T-helper 1 cell treated with Interleukin-12 subunit alpha and Interleukin-12 subunit beta and Interleukin-4 antibody, amounts not matched to agents 30 μg/mL and 1 μg/mL, for 36 hours (primary cell): ENCODE data around the gene NBEA.

Experiments
- H3K27ac Mint-ChIP-seq: one replicate; pipeline ENCODE4 v1.8.0; 2021; ENCODE audit warnings: mild to moderate bottlenecking, mixed read lengths
- H3K27me3 Mint-ChIP-seq: one replicate; pipeline ENCODE4 v1.8.0; 2021; ENCODE audit warnings: low read depth, mixed read lengths
- H3K36me3 Mint-ChIP-seq: one replicate; pipeline ENCODE4 v1.8.0; 2021; ENCODE audit warnings: low read depth, mixed read lengths
- H3K4me1 Mint-ChIP-seq: one replicate; pipeline ENCODE4 v1.8.0; 2021; ENCODE audit warnings: low read depth, mixed read lengths
- H3K4me3 Mint-ChIP-seq: one replicate; pipeline ENCODE4 v1.8.0; 2021; ENCODE audit warnings: mild to moderate bottlenecking, moderate library complexity, mixed read lengths
- H3K9me3 Mint-ChIP-seq: one replicate; pipeline ENCODE4 v1.8.0; 2021; ENCODE audit warnings: mixed read lengths

The NBEA gene

GRCh38 chr13:35455022-35455421, 513.0 kb downstream of the NBEA start:
- H3K4me1 Mint-ChIP-seq = no peaks in the 10 kb centered on the region
- H3K36me3 Mint-ChIP-seq = no peaks in the 10 kb centered on the region
- H3K9me3 Mint-ChIP-seq = no peaks in the 10 kb centered on the region
- H3K27ac Mint-ChIP-seq = no peak overlapping the region
- H3K27me3 Mint-ChIP-seq = no peaks in the 10 kb centered on the region
- no peak overlapping the region for H3K4me3 Mint-ChIP-seq

DNA sequence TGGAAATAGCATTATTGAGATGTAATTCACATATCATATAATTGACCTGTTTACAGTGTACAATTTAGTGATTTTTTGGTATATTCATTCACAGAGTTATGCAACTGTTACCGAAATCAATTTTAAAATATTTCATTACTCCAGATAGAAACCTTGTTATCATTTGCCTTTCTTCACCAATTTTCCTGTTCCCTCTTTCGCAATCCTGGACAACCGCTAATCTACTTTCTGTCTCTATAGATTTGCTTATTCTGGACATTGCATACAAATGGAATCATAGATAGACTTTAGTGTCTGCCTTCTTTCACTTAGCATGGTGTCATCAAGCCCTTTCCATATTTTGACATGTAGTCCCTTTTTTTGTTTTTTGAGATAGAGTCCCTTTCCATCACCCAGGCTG, 515.2 kb downstream of the NBEA start:
- Mint-ChIP-seq H3K9me3 (no peaks in the 10 kb centered on the region), H3K4me1 (no peaks in the 10 kb centered on the region), H3K27me3 (no peaks in the 10 kb centered on the region), H3K4me3 (no peak overlapping the region), H3K36me3 (no peaks in the 10 kb centered on the region), H3K27ac (no peak overlapping the region)

DNA sequence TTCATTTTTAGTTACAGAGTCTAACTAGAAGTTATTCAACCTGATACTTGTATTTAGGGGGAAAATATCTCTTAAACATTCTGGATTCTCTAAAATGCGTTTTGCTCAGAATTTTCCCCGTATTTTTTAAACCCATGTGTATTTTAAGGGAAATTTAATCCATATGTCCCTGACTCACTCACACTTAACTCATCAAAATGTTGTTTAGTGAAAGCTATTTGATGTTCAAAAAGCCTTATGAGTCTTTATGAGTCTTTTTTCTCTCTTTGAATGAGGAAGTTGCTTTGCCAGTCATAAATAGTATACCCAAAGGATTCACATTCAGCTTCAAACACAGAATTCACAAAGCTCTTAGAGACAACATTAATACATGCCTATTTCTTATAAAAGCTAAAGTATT, 518.0 kb downstream of the NBEA start:
- Mint-ChIP-seq H3K9me3 (no peaks in the 10 kb centered on the region), H3K36me3 (no peaks in the 10 kb centered on the region)

GRCh38 chr13:35465371-35465770, 523.3 kb downstream of the NBEA start:
- Mint-ChIP-seq H3K27ac (no peak overlapping the region), H3K27me3 (peaks cover 21% of the 10 kb centered on the region), H3K36me3 (peaks cover under 1% of the 10 kb centered on the region), H3K4me3 (no peak overlapping the region), H3K4me1 (peaks cover under 1% of the 10 kb centered on the region), H3K9me3 (peaks cover 2% of the 10 kb centered on the region)

More for the DNA sequence above, 518.0 kb downstream of the NBEA start:
- Mint-ChIP-seq H3K27me3 (no peaks in the 10 kb centered on the region), H3K4me3 (no peak overlapping the region), H3K4me1 (no peaks in the 10 kb centered on the region), H3K27ac (no peak overlapping the region)

DNA sequence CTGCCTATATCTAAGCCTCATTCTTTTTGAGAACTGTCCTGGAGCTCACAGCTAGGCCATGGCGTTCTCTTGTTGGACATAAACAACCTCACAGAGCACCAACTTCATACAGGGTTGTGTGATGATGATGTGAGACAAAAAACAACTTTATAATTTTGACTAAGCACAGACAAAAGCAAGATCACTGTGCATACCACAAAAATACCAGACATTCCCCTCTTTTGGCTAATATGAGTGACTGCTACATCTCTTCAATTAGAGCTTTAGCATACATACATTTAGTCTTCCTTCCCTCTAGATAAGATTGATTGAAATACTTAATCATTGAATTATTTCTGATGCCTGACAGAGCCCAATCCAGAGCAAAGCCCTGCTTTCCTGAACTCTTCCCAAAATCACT, 526.1 kb downstream of the NBEA start:
- peaks cover 5% of the 10 kb centered on the region for H3K4me1 Mint-ChIP-seq
- H3K9me3 Mint-ChIP-seq = peaks cover 7% of the 10 kb centered on the region
- H3K27ac Mint-ChIP-seq = no peak overlapping the region
- H3K36me3 Mint-ChIP-seq = peaks cover 2% of the 10 kb centered on the region
- no peak overlapping the region for H3K4me3 Mint-ChIP-seq
- peaks cover 47% of the 10 kb centered on the region for H3K27me3 Mint-ChIP-seq

DNA sequence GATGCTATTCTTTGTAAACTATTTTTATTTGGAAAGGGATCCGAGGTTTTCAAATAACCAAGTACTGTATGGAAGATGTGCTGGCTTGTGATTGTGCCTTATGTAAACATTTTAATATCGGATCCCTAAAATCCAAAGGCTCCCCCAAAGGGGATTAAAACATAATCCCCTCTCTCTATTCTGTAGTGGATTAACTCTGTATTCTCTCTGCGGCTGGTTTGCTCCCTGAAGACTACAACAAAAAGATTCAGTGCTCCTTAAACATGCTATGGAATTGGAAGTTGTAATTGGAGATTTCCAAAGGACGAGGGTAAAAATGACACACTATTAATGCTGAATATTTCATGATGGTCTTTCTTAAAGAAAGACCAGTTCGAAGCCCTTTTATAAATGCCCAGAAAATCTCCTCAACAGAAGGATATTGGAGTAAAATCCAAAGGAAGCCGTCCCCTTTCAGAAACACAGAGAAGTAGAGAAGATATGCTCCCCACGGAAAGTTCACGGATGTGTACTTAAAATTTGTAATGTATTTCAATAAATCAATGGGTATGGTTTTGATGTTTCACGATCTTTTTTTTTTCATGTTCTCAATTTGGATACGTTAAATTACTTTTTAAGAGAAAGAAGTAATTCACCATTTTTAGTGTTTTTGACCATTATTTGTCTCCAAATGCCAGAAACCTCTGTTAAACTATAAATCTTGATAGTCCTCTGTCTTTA, 527.9 kb downstream of the NBEA start:
- H3K27ac Mint-ChIP-seq = no peak overlapping the region
- H3K4me3 Mint-ChIP-seq = no peak overlapping the region
- peaks cover 2% of the 10 kb centered on the region for H3K36me3 Mint-ChIP-seq
- peaks cover 61% of the 10 kb centered on the region for H3K27me3 Mint-ChIP-seq
- H3K9me3 Mint-ChIP-seq = peaks cover 7% of the 10 kb centered on the region
- peaks cover 9% of the 10 kb centered on the region for H3K4me1 Mint-ChIP-seq

DNA sequence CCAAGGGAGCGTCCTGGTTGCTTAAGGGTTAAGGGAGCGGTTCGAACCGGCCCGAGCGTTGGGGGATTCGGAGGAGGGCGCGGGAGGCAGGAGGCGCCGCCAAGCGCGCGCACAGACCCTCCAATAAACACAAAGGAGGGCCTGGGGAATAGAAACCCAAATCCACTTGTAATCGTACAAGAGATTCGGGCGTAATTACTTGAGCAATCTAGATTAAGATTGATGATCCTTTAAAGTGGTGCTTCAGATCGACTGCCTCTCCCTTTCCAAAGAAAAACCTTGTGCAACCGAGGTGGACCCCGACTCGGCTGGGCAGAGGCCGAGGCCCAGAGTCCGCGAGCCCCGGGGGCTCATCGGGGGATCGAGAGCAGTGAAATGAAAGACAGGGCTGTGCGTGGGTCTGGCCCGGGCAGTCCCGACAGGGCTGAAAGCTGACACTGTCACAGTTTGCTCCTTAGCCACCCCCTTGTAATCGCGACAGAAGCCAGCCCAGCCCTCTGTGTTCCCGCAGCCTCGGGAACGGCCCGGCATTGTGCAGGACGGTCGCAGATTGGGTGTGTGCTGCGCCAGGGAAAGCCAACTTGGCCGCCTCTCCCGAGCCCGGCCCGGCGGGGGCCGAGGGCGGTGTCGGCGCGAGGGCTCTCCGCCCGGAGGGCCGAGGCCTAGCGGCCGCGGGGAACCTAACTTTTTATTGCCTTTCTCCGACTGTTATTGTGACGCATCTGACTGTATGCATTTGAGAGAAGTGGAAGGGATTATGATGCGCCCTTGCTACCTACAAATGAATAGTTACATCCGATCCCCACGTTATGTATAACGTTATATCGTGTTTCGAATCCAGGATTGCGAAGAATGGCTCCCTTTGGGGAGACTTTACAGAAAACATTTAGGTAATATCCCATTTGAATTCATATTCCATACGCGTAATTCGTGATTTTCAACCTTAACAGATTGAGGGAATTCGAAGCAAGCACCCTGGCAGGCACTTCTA, 528.9 kb downstream of the NBEA start:
- peaks cover 71% of the 10 kb centered on the region for H3K27me3 Mint-ChIP-seq

DNA sequence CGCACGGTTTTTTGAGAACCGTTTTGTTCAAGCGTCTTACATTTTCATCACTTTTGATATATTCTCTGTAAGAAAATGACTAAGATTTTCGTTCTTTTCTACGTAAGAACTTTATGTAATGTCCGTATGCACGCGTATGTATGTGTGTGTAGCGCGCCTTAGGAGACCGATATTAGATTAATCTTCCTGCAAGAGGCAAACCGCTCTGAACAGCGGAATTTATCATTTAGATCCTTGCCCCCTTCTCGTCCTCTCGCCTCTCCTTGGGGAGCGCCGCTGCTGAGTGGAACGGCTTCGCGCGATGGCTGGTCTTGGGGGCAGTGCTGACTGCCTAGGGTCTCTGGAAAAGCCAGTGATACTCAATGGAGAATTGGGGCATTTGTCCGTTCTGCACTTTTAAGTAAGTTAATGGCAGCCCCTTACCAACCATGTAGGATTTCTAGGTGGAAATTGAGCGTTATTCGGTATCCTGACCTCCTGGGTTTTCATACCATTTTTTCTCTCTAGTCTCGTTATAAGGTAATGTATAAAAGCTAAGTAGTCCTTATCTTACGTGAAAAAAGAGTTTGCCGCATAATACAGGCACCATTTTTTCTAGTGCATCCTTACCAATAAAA, 529.7 kb downstream of the NBEA start:
- peaks cover 79% of the 10 kb centered on the region for H3K27me3 Mint-ChIP-seq
- H3K36me3 Mint-ChIP-seq = peaks cover 2% of the 10 kb centered on the region
- peaks cover 20% of the 10 kb centered on the region for H3K4me1 Mint-ChIP-seq
- H3K9me3 Mint-ChIP-seq = peaks cover 7% of the 10 kb centered on the region
- no peak overlapping the region for H3K4me3 Mint-ChIP-seq
- H3K27ac Mint-ChIP-seq = no peak overlapping the region

More for the DNA sequence above, 528.9 kb downstream of the NBEA start:
- peaks cover 17% of the 10 kb centered on the region for H3K4me1 Mint-ChIP-seq
- H3K4me3 Mint-ChIP-seq = no peak overlapping the region
- H3K9me3 Mint-ChIP-seq = peaks cover 7% of the 10 kb centered on the region
- peaks cover 2% of the 10 kb centered on the region for H3K36me3 Mint-ChIP-seq
- H3K27ac Mint-ChIP-seq = peak overlapping the region; percentile 41

- Mint-ChIP-seq H3K4me1 (peaks cover 23% of the 10 kb centered on the region), H3K27ac (no peak overlapping the region), H3K27me3 (peaks cover 85% of the 10 kb centered on the region), H3K4me3 (no peak overlapping the region), H3K9me3 (peaks cover 7% of the 10 kb centered on the region), H3K36me3 (peaks cover 2% of the 10 kb centered on the region)
These were observed 530.3 kb downstream of the NBEA start for GRCh38 chr13:35472323-35472881.

DNA sequence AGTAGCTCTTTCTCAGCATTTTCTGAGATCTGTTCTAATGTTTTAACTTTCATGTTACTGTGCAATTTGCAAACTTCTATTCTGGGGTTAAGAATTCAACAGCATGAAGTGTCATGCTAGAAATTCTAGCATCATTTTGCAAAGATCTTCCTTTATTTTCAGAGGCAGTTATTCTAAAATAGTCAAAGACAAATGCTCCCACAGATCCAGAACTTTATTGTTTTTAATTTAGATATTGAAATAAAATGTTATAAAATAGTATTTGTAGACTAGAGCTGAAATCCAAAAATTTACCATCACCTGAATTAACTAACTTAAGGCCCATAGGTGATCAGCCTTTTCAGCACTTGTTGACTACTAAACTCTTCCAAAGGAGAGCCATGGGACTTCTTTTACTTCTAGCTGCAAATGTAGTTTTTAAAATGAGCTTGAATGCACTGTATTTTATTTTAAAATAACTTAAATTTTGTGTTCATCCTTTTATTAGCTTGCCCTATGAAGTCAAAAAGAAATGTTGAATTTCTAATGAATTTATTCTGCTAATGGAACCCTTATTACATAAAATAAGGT, 531.2 kb downstream of the NBEA start:
- Mint-ChIP-seq H3K9me3 (peaks cover 7% of the 10 kb centered on the region), H3K27ac (no peak overlapping the region), H3K36me3 (peaks cover 2% of the 10 kb centered on the region), H3K4me3 (no peak overlapping the region), H3K4me1 (peaks cover 23% of the 10 kb centered on the region), H3K27me3 (peaks cover 91% of the 10 kb centered on the region)

DNA sequence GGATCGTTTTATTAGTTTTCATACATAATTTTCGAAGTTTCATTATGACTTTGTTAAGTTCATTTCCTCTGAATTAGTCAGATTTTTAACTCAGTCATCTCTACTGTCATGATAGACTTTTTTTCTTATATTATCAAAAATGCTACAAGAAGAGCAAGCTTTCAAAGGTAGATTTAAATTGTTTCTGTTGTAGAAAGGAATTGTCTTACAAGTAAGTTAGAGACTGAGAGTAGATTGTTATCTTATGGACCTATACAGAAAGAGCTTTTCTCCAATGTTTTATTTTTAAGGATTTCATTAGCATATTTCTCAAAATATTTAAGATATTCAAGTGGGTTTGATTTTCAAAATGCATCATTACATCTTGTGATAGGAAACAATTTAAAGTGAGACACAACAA, 531.7 kb downstream of the NBEA start:
- H3K27ac Mint-ChIP-seq = no peak overlapping the region
- peaks cover 7% of the 10 kb centered on the region for H3K9me3 Mint-ChIP-seq
- H3K4me3 Mint-ChIP-seq = no peak overlapping the region
- peaks cover 2% of the 10 kb centered on the region for H3K36me3 Mint-ChIP-seq
- H3K27me3 Mint-ChIP-seq = peaks cover 91% of the 10 kb centered on the region
- H3K4me1 Mint-ChIP-seq = peaks cover 23% of the 10 kb centered on the region

- Mint-ChIP-seq H3K4me3 (peak overlapping the region; percentile 84), H3K4me1 (peaks cover 23% of the 10 kb centered on the region), H3K27ac (no peak overlapping the region), H3K36me3 (peaks cover 2% of the 10 kb centered on the region), H3K9me3 (peaks cover 7% of the 10 kb centered on the region), H3K27me3 (peaks cover 91% of the 10 kb centered on the region)
These were observed 532.6 kb downstream of the NBEA start for GRCh38 chr13:35474496-35475211.

DNA sequence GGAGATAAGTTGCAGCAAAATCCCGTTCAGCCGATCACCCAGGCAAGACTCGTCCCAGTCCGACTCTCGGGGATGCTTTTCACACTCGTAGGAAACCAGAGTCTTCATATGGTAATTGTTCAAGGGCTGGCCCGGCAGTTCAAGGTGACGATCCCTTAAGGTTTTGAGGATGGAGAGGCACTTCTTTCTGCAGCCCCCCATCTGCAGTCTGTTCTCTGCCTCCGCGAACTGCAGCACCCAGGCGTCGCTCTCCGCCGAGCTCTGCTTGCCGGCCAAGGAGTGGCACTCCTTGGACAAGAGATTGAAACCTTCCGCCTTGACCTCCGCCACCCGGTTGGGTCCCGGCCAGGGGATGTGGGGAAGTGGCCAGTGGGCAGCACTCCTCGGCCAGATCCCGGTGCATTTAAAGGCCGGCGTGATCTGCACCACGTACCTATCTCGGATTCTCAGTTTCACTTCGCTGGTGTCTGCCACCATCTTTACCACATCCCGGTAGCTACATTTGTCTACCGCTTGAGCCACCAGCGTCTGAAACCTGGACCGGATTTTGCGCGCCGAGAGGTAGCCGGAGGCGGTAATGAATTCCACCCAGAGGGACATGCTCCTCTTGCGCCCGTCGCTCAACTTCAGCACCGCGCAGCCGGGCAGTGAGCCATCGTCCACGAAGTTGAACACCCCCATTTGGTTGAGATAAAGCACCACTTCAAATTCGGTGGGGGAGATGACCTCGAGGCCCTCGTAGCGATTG, 533.3 kb downstream of the NBEA start:
- H3K9me3 Mint-ChIP-seq = peaks cover 5% of the 10 kb centered on the region
- peaks cover 2% of the 10 kb centered on the region for H3K36me3 Mint-ChIP-seq
- H3K4me3 Mint-ChIP-seq = peak overlapping the region; percentile 84
- H3K4me1 Mint-ChIP-seq = peaks cover 22% of the 10 kb centered on the region
- H3K27me3 Mint-ChIP-seq = peaks cover 87% of the 10 kb centered on the region
- H3K27ac Mint-ChIP-seq = no peak overlapping the region
